ENCODE results near the gene ELAC1.
"Not testable (repeated sequence)": the region's sequence is repeated elsewhere in the genome, so short reads cannot be mapped to it uniquely, and the experiment has no call there.

ELAC1 gene

GRCh38 chr18:50986360-50987087 is 18.7 kb downstream of the ELAC1 start:
- no peak overlapping the region for H3K27ac ChIP-seq
- TF ChIP-seq CTCF (conservative IDR thresholded peaks at IDR 0.05) (no peak), ZFX (IDR thresholded peaks at IDR 0.05) (no peak)

- TF ChIP-seq ZFX (IDR thresholded peaks at IDR 0.05) (no peak), CTCF (conservative IDR thresholded peaks at IDR 0.05) (no peak)
- H3K27ac ChIP-seq = no peak overlapping the region
Observed at GRCh38 chr18:50987261-50987660, 19.4 kb downstream of the ELAC1 start.

GRCh38 chr18:50989711-50990110 is 21.9 kb downstream of the ELAC1 start:
- H3K27ac ChIP-seq = no peak overlapping the region
- TF ChIP-seq ZFX (IDR thresholded peaks at IDR 0.05) = no peak
- no peak for TF ChIP-seq CTCF (conservative IDR thresholded peaks at IDR 0.05)

GRCh38 chr18:50992351-50992762 is 24.5 kb downstream of the ELAC1 start:
- H3K27ac ChIP-seq = no peak overlapping the region
- TF ChIP-seq ZFX (IDR thresholded peaks at IDR 0.05) (no peak), CTCF (conservative IDR thresholded peaks at IDR 0.05) (no peak)

GRCh38 chr18:50994031-50994430 is 26.2 kb downstream of the ELAC1 start:
- H3K27ac ChIP-seq = no peak overlapping the region
- TF ChIP-seq CTCF (conservative IDR thresholded peaks at IDR 0.05) = no peak
- TF ChIP-seq ZFX (IDR thresholded peaks at IDR 0.05) = no peak

- H3K27ac ChIP-seq = not testable (repeated sequence)
Observed at GRCh38 chr18:51003174-51003573, 35.3 kb downstream of the ELAC1 start.

- no peak overlapping the region for H3K27ac ChIP-seq
- no peak for TF ChIP-seq ZFX (IDR thresholded peaks at IDR 0.05)
- no peak for TF ChIP-seq CTCF (conservative IDR thresholded peaks at IDR 0.05)
Observed at GRCh38 chr18:51006061-51006818, 38.4 kb downstream of the ELAC1 start.

Data from C4-2B (cell line).